Ascending aorta (tissue), 2 donors: ENCODE results near the gene PLXNA3. TPM values are rescaled to one million over a fixed set of nuclear protein-coding genes. Genes with fewer than 3 reads are reported as not detected.

Experiments used
- DNase-seq, 2 donors: peaks; one replicate each; pipeline ENCODE4 v3.0.0-alpha.2; 2019; ENCODE audit warnings: low spot score in 2 of 2
- H3K27ac ChIP-seq, 2 donors: fragments of 200-600 bp; sonication (generic); one replicate each; pipeline ENCODE4 v1.5.1; 2016 to 2017; ENCODE audit warnings: mild to moderate bottlenecking in 1 of 2
- H3K27me3 ChIP-seq: fragments of 200-600 bp; sonication (generic); one replicate; pipeline ENCODE4 v1.5.1; 2017
- H3K36me3 ChIP-seq, 2 donors: fragments of 200-600 bp; sonication (generic); one replicate each; pipeline ENCODE4 v1.5.1; 2016
- H3K4me1 ChIP-seq, 2 donors: fragments of 200-600 bp; sonication (generic); one replicate each; pipeline ENCODE4 v1.5.1; 2016 to 2017; ENCODE audit warnings: mild to moderate bottlenecking in 1 of 2
- H3K4me3 ChIP-seq, 2 donors: fragments of 200-600 bp; sonication (generic); one replicate each; pipeline ENCODE4 v1.5.1; 2016 to 2017; ENCODE audit warnings: mild to moderate bottlenecking in 1 of 2
- H3K9me3 ChIP-seq, 2 donors: fragments of 200-600 bp; sonication (generic); one replicate each; pipeline ENCODE4 v1.5.1; 2016
- CTCF ChIP-seq, 3 experiments: fragments of 200-600 bp in 2 of 3; fragments of 450-650 bp in 1 of 3; sonication (generic) in 2 of 3; IDR thresholded peaks; one replicate each; pipeline ENCODE4 v1.5.1; 2016 to 2019; ENCODE audit warnings: antibody characterized with exemption in 3 of 3, mild to moderate bottlenecking in 1 of 3, moderate library complexity in 1 of 3
- intact Hi-C: fragments of 100-400 bp; cut with DNase I; formaldehyde crosslinking; loops from one replicate; pipeline ENCODE4 v1.15.1; 2023
- total RNA-seq: library from RNA; depleted of rRNA; stranded (reverse); fragments of >200 nt; gene quantifications from one replicate; pipeline ENCODE4 v1.1.0, GENCODE V29; 2016

The PLXNA3 gene
- total RNA-seq, 1 donor from 2014 or later = 10.0 TPM

GRCh38 chrX:154512879-154513553 is 54.9 kb downstream of the PLXNA3 start:
- Histone ChIP-seq H3K4me1 (peaks cover 2 to 5% of the 10 kb centered on the region in 2 donors), H3K9me3 (no peaks in the 10 kb centered on the region), H3K36me3 (peaks cover 0 to 9% of the 10 kb centered on the region in 2 donors), H3K4me3 (no peak overlapping the region), H3K27me3 (no peaks in the 10 kb centered on the region), H3K27ac (no peak overlapping the region)
- no peak for DNase-seq
- intact Hi-C loops = no loop called here
- no peak for TF ChIP-seq CTCF (IDR thresholded peaks at IDR 0.05)

- no peaks in the 10 kb centered on the region for H3K27me3 ChIP-seq
- H3K27ac ChIP-seq = no peak overlapping the region
- TF ChIP-seq CTCF (IDR thresholded peaks at IDR 0.05) = no peak
- no peak for DNase-seq
- intact Hi-C loops = no loop called here
- H3K36me3 ChIP-seq = peaks cover 0 to 6% of the 10 kb centered on the region in 2 donors
- no peaks in the 10 kb centered on the region for H3K9me3 ChIP-seq
- no peak overlapping the region for H3K4me3 ChIP-seq
- peaks cover 2 to 5% of the 10 kb centered on the region in 2 donors for H3K4me1 ChIP-seq
Observed at GRCh38 chrX:154513716-154514115, 55.6 kb downstream of the PLXNA3 start.

- Histone ChIP-seq H3K9me3 (no peaks in the 10 kb centered on the region), H3K4me3 (peak overlapping the region; percentile 64 to 72), H3K36me3 (no peaks in the 10 kb centered on the region), H3K4me1 (peaks cover 2 to 5% of the 10 kb centered on the region in 2 donors), H3K27ac (peak overlapping the region; percentile 76 to 88), H3K27me3 (no peaks in the 10 kb centered on the region)
- intact Hi-C loops = no loop called here
- no peak for DNase-seq
- TF ChIP-seq CTCF (IDR thresholded peaks at IDR 0.05) = no peak
Observed at GRCh38 chrX:154515090-154515965, 57.2 kb downstream of the PLXNA3 start.

- no peak for TF ChIP-seq CTCF (IDR thresholded peaks at IDR 0.05)
- peak; percentile 70 to 95 for DNase-seq
- no peaks in the 10 kb centered on the region for H3K9me3 ChIP-seq
- peak within 1 kb of the TSS; percentile 82 to 88 for H3K27ac ChIP-seq
- H3K36me3 ChIP-seq = no peaks in the 10 kb centered on the region
- intact Hi-C loops = loop anchor here (1.0 kb wide), 2 partner anchors 26 to 37 kb away; partner anchors contain the start of genes LAGE3 and SLC10A3
- no peaks in the 10 kb centered on the region for H3K27me3 ChIP-seq
- peak within 1 kb of the TSS; percentile 64 to 72 for H3K4me3 ChIP-seq
- H3K4me1 ChIP-seq = peaks cover 2 to 5% of the 10 kb centered on the region in 2 donors
Observed at GRCh38 chrX:154515966-154516655, 58.0 kb downstream of the PLXNA3 start, which contains the start of gene FAM3A. Gene FAM3A, minus strand, starts transcription at chrX:154516232. Its CDS starts 460 bp downstream, at chrX:154515772.

GRCh38 chrX:154516656-154517100 is 58.6 kb downstream of the PLXNA3 start:
- no peaks in the 10 kb centered on the region for H3K9me3 ChIP-seq
- H3K4me1 ChIP-seq = peaks cover 2 to 5% of the 10 kb centered on the region in 2 donors
- no peak for TF ChIP-seq CTCF (IDR thresholded peaks at IDR 0.05)
- intact Hi-C loops = loop anchor here (1.0 kb wide), 2 partner anchors 26 to 37 kb away; partner anchors contain the start of genes LAGE3 and SLC10A3
- H3K27me3 ChIP-seq = no peaks in the 10 kb centered on the region
- H3K4me3 ChIP-seq = peak overlapping the region; percentile 60 to 72
- DNase-seq = no peak
- H3K27ac ChIP-seq = peak overlapping the region; percentile 82 to 88
- no peaks in the 10 kb centered on the region for H3K36me3 ChIP-seq
